Measurements from ENCODE around the gene HBE1. TPM values are rescaled to one million over a fixed set of nuclear protein-coding genes. Genes with fewer than 3 reads are reported as not detected.
"Not testable (repeated sequence)": the region's sequence is repeated elsewhere in the genome, so short reads cannot be mapped to it uniquely, and the experiment has no call there.

Gene HBE1
- total RNA-seq, result 4.0 TPM

- DNase-seq (ENCODE audit: low spot score), result no peak
Measured at GRCh38 chr11:5269715-5270147, at the start of gene HBE1. HBE1 (minus strand) TSS chr11:5269945; CDS start chr11:5269890, 55 bp downstream.

GRCh38 chr11:5317292-5317691, 47.5 kb upstream of the HBE1 start:
- DNase-seq (ENCODE audit: low spot score), result no peak

- not testable (repeated sequence) for DNase-seq (ENCODE audit: low spot score)
Measured at GRCh38 chr11:5313326-5314023, 43.7 kb upstream of the HBE1 start.

GRCh38 chr11:5310423-5310822, 40.7 kb upstream of the HBE1 start:
- no peak for DNase-seq (ENCODE audit: low spot score)

- DNase-seq (ENCODE audit: low spot score), result no peak
Measured at GRCh38 chr11:5307256-5308019, 37.7 kb upstream of the HBE1 start.

- no peak for DNase-seq (ENCODE audit: low spot score)
Measured at GRCh38 chr11:5304046-5304445, 34.3 kb upstream of the HBE1 start.

- DNase-seq (ENCODE audit: low spot score), result no peak
Measured at GRCh38 chr11:5303626-5304025, 33.9 kb upstream of the HBE1 start.

- DNase-seq (ENCODE audit: low spot score), result no peak
Measured at GRCh38 chr11:5301846-5302245, 32.1 kb upstream of the HBE1 start, which contains the start of gene OR51B4. OR51B4 (minus strand) TSS chr11:5301946; CDS start chr11:5301946, 0 bp downstream.

GRCh38 chr11:5300251-5300650, 30.5 kb upstream of the HBE1 start:
- no peak for DNase-seq (ENCODE audit: low spot score)

GRCh38 chr11:5298451-5298850, 28.7 kb upstream of the HBE1 start:
- no peak for DNase-seq (ENCODE audit: low spot score)

- DNase-seq (ENCODE audit: low spot score), result no peak
Measured at GRCh38 chr11:5297721-5298323, 28.1 kb upstream of the HBE1 start.

- not testable (repeated sequence) for DNase-seq (ENCODE audit: low spot score)
Measured at GRCh38 chr11:5294342-5294995, 24.7 kb upstream of the HBE1 start.

- no peak for DNase-seq (ENCODE audit: low spot score)
Measured at GRCh38 chr11:5293028-5293427, 23.3 kb upstream of the HBE1 start.

- DNase-seq (ENCODE audit: low spot score), result no peak
Measured at GRCh38 chr11:5291207-5291838, 21.6 kb upstream of the HBE1 start.

- DNase-seq (ENCODE audit: low spot score), result no peak
Measured at GRCh38 chr11:5290106-5290505, 20.4 kb upstream of the HBE1 start.

- DNase-seq (ENCODE audit: low spot score), result no peak
Measured at GRCh38 chr11:5289696-5290095, 20.0 kb upstream of the HBE1 start.

GRCh38 chr11:5288906-5289550, 19.3 kb upstream of the HBE1 start:
- DNase-seq (ENCODE audit: low spot score), result no peak

- no peak for DNase-seq (ENCODE audit: low spot score)
Measured at GRCh38 chr11:5288108-5288905, 18.6 kb upstream of the HBE1 start.

- no peak for DNase-seq (ENCODE audit: low spot score)
Measured at GRCh38 chr11:5286901-5287300, 17.2 kb upstream of the HBE1 start.

GRCh38 chr11:5286351-5286750, 16.6 kb upstream of the HBE1 start:
- no peak for DNase-seq (ENCODE audit: low spot score)
